SJCRH30 (cell line): ENCODE results near the gene PPP1R26. TPM values are rescaled to one million over a fixed set of nuclear protein-coding genes. Genes with fewer than 3 reads are reported as not detected.
"Not testable (repeated sequence)": the region's sequence is repeated elsewhere in the genome, so short reads cannot be mapped to it uniquely, and the experiment has no call there.

ENCODE experiments used
- DNase-seq, 2 experiments: peaks; one replicate each; pipeline ENCODE4 v3.0.0-alpha.2; 2015 to 2020
- H3K27ac ChIP-seq: fragments of 250-450 bp; sonication (Bioruptor Pico); 2 replicates; pipeline ENCODE4 v1.5.1; 2020; ENCODE audit warnings: mild to moderate bottlenecking, moderate library complexity
- H3K27me3 ChIP-seq: fragments of 250-450 bp; sonication (Bioruptor Pico); 2 replicates; pipeline ENCODE4 v1.5.1; 2020; ENCODE audit warnings: mild to moderate bottlenecking, moderate library complexity
- H3K36me3 ChIP-seq: fragments of 250-450 bp; sonication (Bioruptor Pico); 2 replicates; pipeline ENCODE4 v1.5.1; 2020; ENCODE audit warnings: mild to moderate bottlenecking, moderate library complexity
- H3K4me1 ChIP-seq: fragments of 250-450 bp; sonication (Bioruptor Pico); 2 replicates; pipeline ENCODE4 v1.5.1; 2020; ENCODE audit warnings: mild to moderate bottlenecking, moderate library complexity
- H3K4me3 ChIP-seq: fragments of 250-450 bp; sonication (Bioruptor Pico); 2 replicates; pipeline ENCODE4 v1.5.1; 2020; ENCODE audit warnings: mild to moderate bottlenecking, moderate library complexity
- H3K9me3 ChIP-seq: fragments of 250-450 bp; sonication (Bioruptor Pico); replicated peaks from 2 replicates; pipeline ENCODE4 v1.5.1; 2020; ENCODE audit warnings: mild to moderate bottlenecking, moderate library complexity
- total RNA-seq: library from RNA; depleted of rRNA; stranded (reverse); fragments of >200 nt; shearing (Covaris generic); gene quantifications from 2 replicates; pipeline ENCODE4 v1.2.3, GENCODE V29; 2014

The PPP1R26 gene
- total RNA-seq, 1 experiment from 2014 or later: 7.6 TPM

DNA sequence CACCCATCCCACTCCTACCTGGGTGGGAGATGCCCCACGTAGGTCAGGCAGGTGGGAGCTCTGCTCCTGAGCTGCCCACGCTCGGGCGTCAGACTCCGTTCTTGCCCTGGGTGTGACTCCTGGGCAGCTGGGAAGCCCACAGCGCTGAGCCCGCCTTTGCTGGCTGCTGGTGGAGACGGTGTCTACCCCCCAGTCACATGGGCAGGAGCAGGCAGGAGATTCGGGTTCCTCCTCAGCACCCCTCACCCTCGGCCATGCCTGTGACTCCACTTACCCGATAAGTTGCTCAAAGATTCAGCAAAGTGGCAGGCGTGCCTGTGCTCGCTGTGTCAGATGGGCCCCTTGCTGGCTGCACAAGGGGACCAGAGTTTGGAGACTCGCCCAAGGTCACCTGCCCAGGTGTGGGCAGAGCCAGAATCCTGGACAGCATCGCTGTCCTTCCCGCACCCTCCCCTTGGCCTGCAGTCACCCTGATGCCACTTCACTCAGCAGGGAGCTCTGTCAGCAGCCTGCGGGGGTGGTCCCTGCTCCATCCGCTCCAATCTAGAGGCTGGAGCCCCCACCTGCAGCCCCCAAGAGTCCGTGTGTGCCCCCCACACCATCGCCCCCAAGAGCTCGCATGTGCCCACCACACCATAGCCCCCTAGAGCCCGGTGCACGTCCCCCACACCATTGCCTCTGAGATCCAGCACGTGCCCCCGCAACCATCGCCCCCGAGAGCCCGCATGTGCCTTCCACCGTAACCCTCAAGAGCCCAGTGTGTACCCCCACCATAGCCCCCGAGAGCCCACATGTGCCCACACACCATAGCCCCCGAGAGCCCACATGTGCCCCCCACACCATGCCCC lies 45.9 kb downstream of the PPP1R26 start:
- no peaks in the 10 kb centered on the region for H3K9me3 ChIP-seq
- H3K4me3 ChIP-seq: no peak overlapping the region
- no peak for DNase-seq
- no peaks in the 10 kb centered on the region for H3K36me3 ChIP-seq
- H3K4me1 ChIP-seq: no peaks in the 10 kb centered on the region
- H3K27me3 ChIP-seq: peaks cover 15% of the 10 kb centered on the region
- H3K27ac ChIP-seq: no peak overlapping the region

DNA sequence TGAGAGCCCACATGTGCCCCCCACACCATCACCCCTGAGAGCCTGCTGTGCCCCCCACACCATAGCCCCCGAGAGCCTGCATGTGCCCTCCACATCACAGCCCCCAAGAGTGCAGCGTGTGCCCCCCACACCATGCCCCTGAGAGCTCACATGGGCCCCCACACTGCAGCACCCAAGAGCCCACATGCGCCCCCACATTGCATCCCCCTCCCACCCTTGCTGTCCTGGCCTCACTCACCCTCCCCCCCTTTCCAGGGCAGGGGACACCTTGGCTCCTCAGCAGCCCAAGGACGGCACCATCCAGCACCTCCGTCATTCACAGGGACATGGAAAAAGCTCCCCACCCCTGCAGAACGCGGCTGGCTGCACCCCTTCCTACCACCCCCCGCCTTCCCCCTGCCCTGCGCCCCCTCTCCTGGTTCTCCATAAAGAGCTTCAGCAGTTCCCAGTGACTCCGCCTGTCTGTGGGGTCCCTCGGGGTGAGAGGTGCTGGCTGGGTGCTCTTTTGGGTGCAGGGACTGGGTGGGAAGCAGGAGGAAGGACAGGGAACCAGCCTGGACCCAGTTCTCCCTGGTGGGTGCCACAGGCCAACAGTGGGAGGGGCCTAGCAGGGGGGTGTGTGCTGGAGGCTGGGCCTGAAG lies 46.6 kb downstream of the PPP1R26 start:
- no peak for DNase-seq
- H3K36me3 ChIP-seq: no peaks in the 10 kb centered on the region

GRCh38 chr9:135526730-135527571 lies 47.4 kb downstream of the PPP1R26 start:
- H3K27ac ChIP-seq: no peak overlapping the region
- no peak overlapping the region for H3K4me3 ChIP-seq
- peaks cover 17% of the 10 kb centered on the region for H3K27me3 ChIP-seq
- H3K36me3 ChIP-seq: no peaks in the 10 kb centered on the region
- H3K4me1 ChIP-seq: no peaks in the 10 kb centered on the region
- H3K9me3 ChIP-seq: no peaks in the 10 kb centered on the region
- DNase-seq: no peak

More for the DNA sequence above, 46.6 kb downstream of the PPP1R26 start:
- H3K9me3 ChIP-seq: no peaks in the 10 kb centered on the region
- no peaks in the 10 kb centered on the region for H3K4me1 ChIP-seq
- peaks cover 17% of the 10 kb centered on the region for H3K27me3 ChIP-seq
- H3K4me3 ChIP-seq: no peak overlapping the region
- no peak overlapping the region for H3K27ac ChIP-seq

DNA sequence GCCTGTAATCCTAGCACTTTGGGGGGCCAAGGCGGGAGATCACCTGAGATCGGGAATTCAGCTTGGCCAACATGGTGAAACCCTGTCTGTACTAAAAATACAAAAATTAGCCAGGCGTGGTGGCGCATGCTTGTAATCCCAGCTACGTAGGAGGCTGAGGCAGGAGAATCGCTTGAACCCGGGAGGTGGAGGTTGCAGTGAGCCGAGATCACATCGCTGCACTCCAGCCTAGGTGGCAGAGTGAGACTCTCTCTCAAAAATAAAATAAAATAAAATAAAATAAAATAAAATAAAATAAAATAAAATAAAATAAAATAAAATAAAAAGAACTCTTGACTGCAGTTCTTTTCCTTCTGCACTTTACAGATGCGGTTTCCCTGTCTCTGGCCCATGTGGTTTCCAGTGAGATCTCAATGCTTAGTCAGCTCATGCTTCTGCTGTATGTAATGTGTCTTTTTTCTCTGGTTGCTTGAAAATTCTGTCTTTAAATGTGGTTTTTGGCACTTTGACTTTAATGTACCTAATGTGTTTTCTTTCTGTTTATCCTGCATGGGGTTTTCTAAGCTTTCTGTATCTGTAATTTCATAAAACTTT lies 49.4 kb downstream of the PPP1R26 start:
- not testable (repeated sequence) for DNase-seq, H3K4me3 ChIP-seq, H3K4me1 ChIP-seq, H3K27ac ChIP-seq, H3K9me3 ChIP-seq, H3K36me3 ChIP-seq
- H3K27me3 ChIP-seq: peaks cover 22% of the 10 kb centered on the region

GRCh38 chr9:135530146-135530545 lies 50.6 kb downstream of the PPP1R26 start:
- H3K9me3 ChIP-seq: no peaks in the 10 kb centered on the region
- H3K4me1 ChIP-seq: no peaks in the 10 kb centered on the region
- no peak for DNase-seq
- peaks cover 21% of the 10 kb centered on the region for H3K27me3 ChIP-seq
- no peak overlapping the region for H3K27ac ChIP-seq
- no peak overlapping the region for H3K4me3 ChIP-seq
- H3K36me3 ChIP-seq: no peaks in the 10 kb centered on the region

DNA sequence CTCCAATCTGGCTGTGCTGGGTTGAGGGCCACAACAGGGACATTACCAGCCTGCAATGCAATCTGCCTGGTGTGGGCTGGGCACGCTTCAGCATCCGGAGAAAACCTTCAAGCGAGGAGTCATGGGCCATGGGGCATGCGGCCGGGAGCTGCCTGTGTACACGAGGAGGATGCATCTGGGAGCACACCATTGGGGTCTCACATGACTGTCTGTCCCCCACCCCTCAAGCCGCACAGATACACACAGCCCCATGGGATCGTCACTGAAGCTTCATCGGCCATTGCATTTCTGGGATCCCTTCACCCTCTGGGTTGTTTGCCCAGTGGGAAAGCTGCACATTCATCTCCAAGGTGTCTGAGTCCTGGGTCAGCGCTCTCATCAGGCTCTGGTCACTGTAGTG lies 51.5 kb downstream of the PPP1R26 start:
- no peak overlapping the region for H3K4me3 ChIP-seq
- no peaks in the 10 kb centered on the region for H3K4me1 ChIP-seq
- H3K27me3 ChIP-seq: peaks cover 17% of the 10 kb centered on the region
- H3K27ac ChIP-seq: no peak overlapping the region
- H3K9me3 ChIP-seq: no peaks in the 10 kb centered on the region
- H3K36me3 ChIP-seq: no peaks in the 10 kb centered on the region
- DNase-seq: no peak

- no peak overlapping the region for H3K4me3 ChIP-seq
- no peaks in the 10 kb centered on the region for H3K4me1 ChIP-seq
- DNase-seq: no peak
- peaks cover 17% of the 10 kb centered on the region for H3K27me3 ChIP-seq
- H3K36me3 ChIP-seq: no peaks in the 10 kb centered on the region
- no peak overlapping the region for H3K27ac ChIP-seq
- H3K9me3 ChIP-seq: no peaks in the 10 kb centered on the region
Observed at GRCh38 chr9:135533113-135533512, 53.5 kb downstream of the PPP1R26 start.

DNA sequence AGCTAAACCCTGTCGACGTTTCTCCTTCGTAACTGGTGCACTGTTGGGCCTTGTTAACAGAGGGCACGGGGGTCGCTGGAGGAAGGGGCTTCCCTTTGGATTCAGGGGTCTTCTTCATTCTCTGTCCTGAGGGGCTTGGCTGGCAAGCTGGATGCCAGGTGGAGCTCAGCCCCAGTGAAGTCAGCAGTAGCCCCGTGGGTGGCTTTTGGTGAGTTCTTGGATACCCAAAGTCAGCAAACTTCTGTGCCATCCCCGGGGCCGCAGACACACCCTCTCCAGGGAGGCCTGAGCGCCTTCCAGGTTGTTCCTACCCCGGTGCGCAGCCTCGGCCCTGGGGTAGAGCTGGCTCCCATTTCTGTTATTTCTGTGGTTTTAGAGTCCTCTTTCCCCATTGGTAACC lies 54.1 kb downstream of the PPP1R26 start:
- H3K4me3 ChIP-seq: no peak overlapping the region

DNA sequence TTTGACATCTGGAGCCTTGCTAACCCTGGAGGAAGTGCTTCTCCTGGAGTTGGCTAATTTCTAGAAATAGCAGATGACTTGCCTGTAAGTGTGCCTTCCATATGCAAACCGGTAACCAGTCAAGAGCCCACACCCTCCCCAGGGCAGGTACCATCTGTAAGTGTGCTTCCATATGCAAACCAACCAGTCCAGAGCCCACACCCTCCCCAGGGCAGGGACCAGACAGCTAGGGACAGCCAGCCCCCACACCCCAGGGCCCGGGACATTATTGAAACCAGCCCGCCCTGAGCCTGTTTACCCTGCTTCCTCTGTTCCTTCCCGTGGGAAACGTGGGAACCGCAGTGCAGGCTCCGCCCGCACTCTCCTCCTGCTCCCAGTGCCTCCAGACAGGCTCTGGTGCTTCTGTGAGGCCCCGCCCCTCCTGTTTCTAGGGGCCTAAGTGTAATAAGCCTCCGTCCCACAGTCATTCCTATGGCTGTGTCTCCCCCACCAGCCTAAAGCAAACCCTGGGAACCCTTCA lies 54.7 kb downstream of the PPP1R26 start:
- not testable (repeated sequence) for H3K9me3 ChIP-seq, H3K27ac ChIP-seq, H3K4me3 ChIP-seq, H3K4me1 ChIP-seq, H3K36me3 ChIP-seq, DNase-seq
- peaks cover 12% of the 10 kb centered on the region for H3K27me3 ChIP-seq

More for the DNA sequence above, 54.1 kb downstream of the PPP1R26 start:
- Histone ChIP-seq H3K27ac (no peak overlapping the region), H3K36me3 (no peaks in the 10 kb centered on the region), H3K9me3 (no peaks in the 10 kb centered on the region), H3K27me3 (peaks cover 14% of the 10 kb centered on the region), H3K4me1 (no peaks in the 10 kb centered on the region)
- no peak for DNase-seq

GRCh38 chr9:135534826-135535225 lies 55.2 kb downstream of the PPP1R26 start:
- not testable (repeated sequence) for H3K4me1 ChIP-seq, H3K9me3 ChIP-seq, H3K4me3 ChIP-seq, DNase-seq, H3K27ac ChIP-seq, H3K36me3 ChIP-seq
- H3K27me3 ChIP-seq: peaks cover 12% of the 10 kb centered on the region

GRCh38 chr9:135535631-135536030 lies 56.0 kb downstream of the PPP1R26 start:
- H3K4me3 ChIP-seq, H3K9me3 ChIP-seq, H3K27ac ChIP-seq, DNase-seq, H3K4me1 ChIP-seq, H3K27me3 ChIP-seq, H3K36me3 ChIP-seq: not testable (repeated sequence)

GRCh38 chr9:135536216-135536615 lies 56.6 kb downstream of the PPP1R26 start:
- DNase-seq: no peak
- Histone ChIP-seq H3K9me3 (no peaks in the 10 kb centered on the region), H3K4me1 (no peaks in the 10 kb centered on the region), H3K27me3 (peaks cover 6% of the 10 kb centered on the region; the same call in 1 of the 2 replicates), H3K36me3 (no peaks in the 10 kb centered on the region), H3K27ac (no peak overlapping the region), H3K4me3 (no peak overlapping the region)
